ENCODE data around the gene ZNF599. TPM values are rescaled to one million over a fixed set of nuclear protein-coding genes. Genes with fewer than 3 reads are reported as not detected.
"Not testable (repeated sequence)": the region's sequence is repeated elsewhere in the genome, so short reads cannot be mapped to it uniquely, and the experiment has no call there.

Gene ZNF599
- total RNA-seq, 1 experiment from 2014 or later: 4.6 TPM

- Mint-ChIP-seq H3K4me3 (ENCODE audit: unreplicated experiment) (no peak overlapping the region), H3K27ac (ENCODE audit: low read depth, unreplicated experiment) (no peak overlapping the region), H3K9me3 (ENCODE audit: unreplicated experiment) (peaks cover 15% of the 10 kb centered on the region), H3K36me3 (ENCODE audit: insufficient read depth, unreplicated experiment) (no peaks in the 10 kb centered on the region), H3K27me3 (ENCODE audit: insufficient read depth, unreplicated experiment) (no peaks in the 10 kb centered on the region), H3K4me1 (ENCODE audit: insufficient read depth, unreplicated experiment) (no peaks in the 10 kb centered on the region)
- BruUV-seq (replicated peaks): no TSS peak
- no peak for DNase-seq (ENCODE audit: unreplicated experiment)
- ChIA-PET CTCF (no interaction called here), POLR2A (no interaction called here)
- TF ChIP-seq CTCF (IDR thresholded peaks at IDR 0.05; ENCODE audit: unreplicated experiment): no peak
- intact Hi-C loops (cut with micrococcal nuclease): no loop called here
Observed at GRCh38 chr19:34806976-34807860, 34.2 kb upstream of the ZNF599 start.

- intact Hi-C loops (cut with micrococcal nuclease): no loop called here
- no peaks in the 10 kb centered on the region for H3K4me1 Mint-ChIP-seq (ENCODE audit: insufficient read depth, unreplicated experiment)
- no peaks in the 10 kb centered on the region for H3K27me3 Mint-ChIP-seq (ENCODE audit: insufficient read depth, unreplicated experiment)
- H3K36me3 Mint-ChIP-seq (ENCODE audit: insufficient read depth, unreplicated experiment): no peaks in the 10 kb centered on the region
- no peak overlapping the region for H3K4me3 Mint-ChIP-seq (ENCODE audit: unreplicated experiment)
- no peak for DNase-seq (ENCODE audit: unreplicated experiment)
- H3K9me3 Mint-ChIP-seq (ENCODE audit: unreplicated experiment): peaks cover 32% of the 10 kb centered on the region
- ChIA-PET POLR2A (no interaction called here), CTCF (no interaction called here)
- no peak for TF ChIP-seq CTCF (IDR thresholded peaks at IDR 0.05; ENCODE audit: unreplicated experiment)
- no TSS peak for BruUV-seq (replicated peaks)
- H3K27ac Mint-ChIP-seq (ENCODE audit: low read depth, unreplicated experiment): no peak overlapping the region
Observed at GRCh38 chr19:34804115-34804514, 31.1 kb upstream of the ZNF599 start.

- H3K36me3 Mint-ChIP-seq (ENCODE audit: insufficient read depth, unreplicated experiment); intact Hi-C loops (cut with micrococcal nuclease); H3K27ac Mint-ChIP-seq (ENCODE audit: low read depth, unreplicated experiment); DNase-seq (ENCODE audit: unreplicated experiment); H3K4me1 Mint-ChIP-seq (ENCODE audit: insufficient read depth, unreplicated experiment); H3K27me3 Mint-ChIP-seq (ENCODE audit: insufficient read depth, unreplicated experiment); CTCF ChIA-PET; POLR2A ChIA-PET; BruUV-seq (replicated peaks); H3K4me3 Mint-ChIP-seq (ENCODE audit: unreplicated experiment): not testable (repeated sequence)
- H3K9me3 Mint-ChIP-seq (ENCODE audit: unreplicated experiment): peaks cover 21% of the 10 kb centered on the region
Observed at GRCh38 chr19:34796953-34797352, 23.9 kb upstream of the ZNF599 start.

DNA sequence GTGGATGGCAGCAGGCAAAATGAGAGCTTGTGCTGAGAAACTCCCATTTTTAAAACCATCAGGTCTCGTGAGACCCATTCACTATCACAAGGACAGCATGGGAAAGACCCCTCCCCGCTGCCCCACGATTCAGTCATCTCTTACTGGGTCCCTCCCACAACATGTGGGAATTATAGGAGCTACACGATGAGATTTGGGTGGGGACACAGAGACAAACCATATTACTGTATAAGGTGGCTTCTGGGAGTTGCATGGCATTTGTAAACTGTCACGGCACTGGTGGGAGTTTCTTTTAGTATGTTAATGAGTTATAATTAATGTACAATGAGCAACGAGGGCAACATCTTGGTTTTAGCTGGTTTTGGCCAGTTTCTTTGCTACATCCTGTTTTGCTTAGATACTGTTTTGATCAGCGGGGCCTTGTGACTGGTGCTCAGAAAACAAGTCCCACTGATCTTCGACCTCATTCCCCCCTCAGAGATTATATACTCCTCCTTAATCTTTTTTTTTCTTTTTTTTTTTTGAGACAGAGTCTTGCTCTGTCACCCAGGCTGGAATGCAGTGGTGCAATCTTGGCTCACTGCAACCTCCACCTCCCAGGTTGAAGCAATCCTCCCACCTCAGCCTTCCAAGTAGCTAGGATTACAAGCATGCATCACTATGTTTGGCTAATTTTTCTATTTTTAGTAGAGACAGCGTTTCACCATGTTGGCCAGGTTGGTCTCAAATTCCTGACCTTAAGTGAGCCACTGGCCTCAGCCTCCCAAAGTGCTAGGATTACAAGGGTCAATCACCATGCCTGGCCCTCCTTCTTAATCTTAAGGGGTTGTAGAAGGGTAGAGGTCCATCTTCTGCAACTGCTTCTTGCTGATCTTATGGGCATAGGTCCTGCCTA, 21.3 kb upstream of the ZNF599 start:
- Mint-ChIP-seq H3K27me3 (ENCODE audit: insufficient read depth, unreplicated experiment) (no peaks in the 10 kb centered on the region), H3K36me3 (ENCODE audit: insufficient read depth, unreplicated experiment) (no peaks in the 10 kb centered on the region), H3K4me1 (ENCODE audit: insufficient read depth, unreplicated experiment) (no peaks in the 10 kb centered on the region), H3K27ac (ENCODE audit: low read depth, unreplicated experiment) (peak overlapping the region; percentile 25), H3K4me3 (ENCODE audit: unreplicated experiment) (no peak overlapping the region), H3K9me3 (ENCODE audit: unreplicated experiment) (peaks cover 18% of the 10 kb centered on the region)
- intact Hi-C loops (cut with micrococcal nuclease): no loop called here
- ChIA-PET CTCF (interaction anchor here (0.8 kb wide), 1 partner anchor 270 kb away, joined by 3 read pairs; no protein-coding TSS in a partner anchor), POLR2A (interaction anchor here (1.0 kb wide), 1 partner anchor 47 kb away, joined by 3 read pairs; no protein-coding TSS in a partner anchor)
- no TSS peak for BruUV-seq (replicated peaks)
- TF ChIP-seq CTCF (IDR thresholded peaks at IDR 0.05; ENCODE audit: unreplicated experiment): no peak
- peak; percentile 4 for DNase-seq (ENCODE audit: unreplicated experiment)
